HFF-Myc (cell line): ENCODE measurements around the gene EVL.

Source experiments
- DNase-seq: peaks from one replicate; pipeline ENCODE4 v3.0.0-alpha.2; 2011; ENCODE audit warnings: low read depth; ENCODE audit errors: extremely low read depth
- H3K4me3 ChIP-seq: replicated peaks from 2 replicates; pipeline ENCODE4 v1.5.1; 2011; ENCODE audit warnings: low read depth, mild to moderate bottlenecking, control low read depth, low read length
- TF ChIP-seq, protein P1 (sequence below): IDR thresholded peaks from 2 replicates; pipeline ENCODE4 v1.5.1; 2012; ENCODE audit warnings: mild to moderate bottlenecking, low read depth, low read length, control low read depth; ENCODE audit errors: missing control alignments

EVL gene

GRCh38 chr14:100137173-100137572, 72.0 kb downstream of the EVL start:
- TF ChIP-seq, protein P1, sequence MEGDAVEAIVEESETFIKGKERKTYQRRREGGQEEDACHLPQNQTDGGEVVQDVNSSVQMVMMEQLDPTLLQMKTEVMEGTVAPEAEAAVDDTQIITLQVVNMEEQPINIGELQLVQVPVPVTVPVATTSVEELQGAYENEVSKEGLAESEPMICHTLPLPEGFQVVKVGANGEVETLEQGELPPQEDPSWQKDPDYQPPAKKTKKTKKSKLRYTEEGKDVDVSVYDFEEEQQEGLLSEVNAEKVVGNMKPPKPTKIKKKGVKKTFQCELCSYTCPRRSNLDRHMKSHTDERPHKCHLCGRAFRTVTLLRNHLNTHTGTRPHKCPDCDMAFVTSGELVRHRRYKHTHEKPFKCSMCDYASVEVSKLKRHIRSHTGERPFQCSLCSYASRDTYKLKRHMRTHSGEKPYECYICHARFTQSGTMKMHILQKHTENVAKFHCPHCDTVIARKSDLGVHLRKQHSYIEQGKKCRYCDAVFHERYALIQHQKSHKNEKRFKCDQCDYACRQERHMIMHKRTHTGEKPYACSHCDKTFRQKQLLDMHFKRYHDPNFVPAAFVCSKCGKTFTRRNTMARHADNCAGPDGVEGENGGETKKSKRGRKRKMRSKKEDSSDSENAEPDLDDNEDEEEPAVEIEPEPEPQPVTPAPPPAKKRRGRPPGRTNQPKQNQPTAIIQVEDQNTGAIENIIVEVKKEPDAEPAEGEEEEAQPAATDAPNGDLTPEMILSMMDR = no peak
- DNase-seq = no peak
- H3K4me3 ChIP-seq = no peak overlapping the region

DNA sequence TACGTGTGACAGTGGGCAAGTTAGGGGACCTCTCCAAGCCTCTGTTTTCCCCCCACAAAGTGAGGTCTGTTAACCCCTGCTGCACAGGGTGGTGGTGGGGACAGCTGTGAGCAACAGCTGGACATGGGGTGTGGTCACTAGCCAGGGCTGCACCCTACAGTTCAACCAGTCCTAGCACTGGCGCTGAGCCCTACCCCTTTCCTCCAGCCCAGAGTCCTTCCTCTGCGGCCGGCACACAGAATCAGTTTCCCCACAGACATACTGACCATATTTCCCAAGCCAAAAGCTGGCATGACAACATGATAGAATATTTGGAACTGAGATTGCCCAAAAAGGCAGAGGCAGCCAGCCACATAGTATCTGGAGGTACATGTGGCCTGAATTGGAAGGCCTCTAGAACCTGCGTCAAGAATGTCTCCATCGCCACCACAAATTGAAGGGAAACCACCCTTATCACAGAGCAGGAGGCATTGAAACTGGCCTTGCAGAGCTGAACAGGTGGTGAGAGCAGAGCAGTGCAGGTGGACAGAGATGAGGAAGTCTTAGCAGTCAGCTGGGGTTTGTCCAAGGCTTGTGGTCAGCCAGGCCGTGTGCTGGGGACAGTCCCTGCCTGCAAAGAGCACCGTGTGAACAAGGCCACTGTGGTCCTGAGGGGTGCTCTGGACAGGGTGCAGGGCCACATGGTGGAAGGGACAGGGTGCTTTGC, 73.0 kb downstream of the EVL start:
- TF ChIP-seq, protein P1 = no peak
- no peak overlapping the region for H3K4me3 ChIP-seq
- DNase-seq = no peak

GRCh38 chr14:100138955-100139354, 73.7 kb downstream of the EVL start:
- TF ChIP-seq, protein P1 = no peak
- no peak for DNase-seq
- H3K4me3 ChIP-seq = no peak overlapping the region

DNA sequence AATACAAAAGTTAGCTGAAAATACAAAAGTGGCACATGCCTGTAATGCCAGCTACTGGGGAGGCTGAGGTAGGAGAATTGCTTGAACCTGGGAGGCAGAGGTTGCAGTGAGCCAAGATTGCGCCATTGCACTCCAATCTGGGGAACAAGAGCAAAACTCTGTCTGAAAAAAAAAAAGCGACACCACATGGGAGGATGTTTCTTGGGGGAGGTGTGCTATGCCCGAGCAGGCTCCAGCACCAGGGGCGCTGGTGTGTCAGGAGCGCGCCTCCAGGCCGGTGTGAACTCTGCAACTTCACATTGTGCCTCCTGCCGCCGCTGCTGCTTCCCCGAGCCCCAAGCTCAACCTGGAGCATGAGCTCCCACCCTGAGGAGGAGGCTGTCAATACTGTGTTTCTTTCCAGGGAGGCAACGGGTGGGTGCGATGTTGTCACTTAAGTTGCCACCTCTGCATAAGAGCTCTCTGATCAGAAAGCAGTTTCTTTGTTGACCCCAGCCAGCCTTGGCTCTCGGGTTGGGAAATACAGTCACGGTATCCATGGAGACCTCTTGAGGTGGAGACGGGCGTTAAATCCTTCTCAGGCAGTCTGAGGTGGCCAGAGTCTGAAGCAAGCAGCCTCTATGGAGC, 75.3 kb downstream of the EVL start:
- TF ChIP-seq, protein P1 = no peak
- no peak overlapping the region for H3K4me3 ChIP-seq
- no peak for DNase-seq

- TF ChIP-seq, protein P1 = no peak
- no peak for DNase-seq
- no peak overlapping the region for H3K4me3 ChIP-seq
Measured at GRCh38 chr14:100141098-100141497, 75.9 kb downstream of the EVL start.

DNA sequence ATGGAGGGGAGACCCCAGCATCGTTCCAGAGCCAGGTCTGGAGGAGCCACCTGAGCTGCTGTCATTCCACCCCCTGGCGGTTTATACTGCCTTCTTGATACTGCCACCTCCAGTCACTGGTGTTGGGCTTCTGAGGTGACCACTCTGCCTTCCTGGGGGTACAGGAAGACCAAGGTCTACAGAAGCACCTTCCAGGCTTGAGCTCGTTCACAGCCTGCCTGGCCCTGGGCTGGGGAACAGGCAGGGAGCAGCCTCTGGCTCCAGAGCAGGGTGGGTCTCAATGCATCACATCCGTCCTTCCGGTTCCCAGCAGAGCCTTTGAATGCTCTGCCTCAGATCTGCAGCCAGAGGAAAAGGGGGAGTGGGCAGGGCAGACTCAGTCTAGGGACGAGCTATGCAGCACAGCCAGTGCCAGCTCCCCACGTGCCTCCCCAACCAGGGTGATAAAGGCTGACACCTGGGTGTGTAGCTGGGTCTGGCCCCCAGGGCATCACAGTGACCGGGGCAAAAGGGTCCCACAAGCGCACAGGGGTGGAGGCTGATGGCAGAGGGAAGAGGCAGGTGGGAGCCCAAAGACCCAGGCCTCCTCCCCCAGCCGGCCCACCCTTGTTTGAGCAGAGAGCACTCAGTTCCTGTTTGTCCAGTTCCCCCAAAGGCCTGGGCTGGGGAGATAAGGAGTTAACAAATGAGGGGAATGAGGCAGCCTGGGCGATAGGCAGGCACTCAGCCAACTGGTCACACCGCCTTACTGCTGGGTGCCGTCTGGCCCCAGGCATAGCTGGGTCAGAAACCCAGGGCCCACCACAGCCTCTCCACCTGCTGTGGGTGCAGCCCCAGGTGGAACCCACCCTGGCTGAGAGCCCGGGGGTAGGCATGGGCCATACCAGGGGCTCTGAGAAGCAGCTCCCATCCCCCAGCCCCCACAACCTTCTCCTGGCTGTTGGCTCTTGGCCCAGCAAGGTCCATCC, 77.1 kb downstream of the EVL start:
- TF ChIP-seq, protein P1 = no peak
- no peak for DNase-seq

More for the DNA sequence above, 77.1 kb downstream of the EVL start:
- no peak overlapping the region for H3K4me3 ChIP-seq
